Thyroid gland (tissue), 4 donors: ENCODE data around the gene PAFAH1B2.

Source experiments
- CTCF ChIP-seq, 6 experiments: fragments of 200-600 bp in 3 of 6; fragments of 450-650 bp in 3 of 6; sonication (generic) in 3 of 6; IDR thresholded peaks; one replicate each; pipeline ENCODE4 v1.5.1; 2016 to 2019; ENCODE audit warnings: antibody characterized with exemption in 6 of 6, mild to moderate bottlenecking in 2 of 6, inconsistent platforms in 1 of 6, moderate library complexity in 1 of 6
- POLR2A ChIP-seq, 2 donors: fragments of 450-650 bp; IDR thresholded peaks; one replicate each; pipeline ENCODE4 v1.6.1; 2017; ENCODE audit warnings: antibody characterized with exemption in 2 of 2, mild to moderate bottlenecking in 2 of 2, moderate library complexity in 1 of 2

DNA sequence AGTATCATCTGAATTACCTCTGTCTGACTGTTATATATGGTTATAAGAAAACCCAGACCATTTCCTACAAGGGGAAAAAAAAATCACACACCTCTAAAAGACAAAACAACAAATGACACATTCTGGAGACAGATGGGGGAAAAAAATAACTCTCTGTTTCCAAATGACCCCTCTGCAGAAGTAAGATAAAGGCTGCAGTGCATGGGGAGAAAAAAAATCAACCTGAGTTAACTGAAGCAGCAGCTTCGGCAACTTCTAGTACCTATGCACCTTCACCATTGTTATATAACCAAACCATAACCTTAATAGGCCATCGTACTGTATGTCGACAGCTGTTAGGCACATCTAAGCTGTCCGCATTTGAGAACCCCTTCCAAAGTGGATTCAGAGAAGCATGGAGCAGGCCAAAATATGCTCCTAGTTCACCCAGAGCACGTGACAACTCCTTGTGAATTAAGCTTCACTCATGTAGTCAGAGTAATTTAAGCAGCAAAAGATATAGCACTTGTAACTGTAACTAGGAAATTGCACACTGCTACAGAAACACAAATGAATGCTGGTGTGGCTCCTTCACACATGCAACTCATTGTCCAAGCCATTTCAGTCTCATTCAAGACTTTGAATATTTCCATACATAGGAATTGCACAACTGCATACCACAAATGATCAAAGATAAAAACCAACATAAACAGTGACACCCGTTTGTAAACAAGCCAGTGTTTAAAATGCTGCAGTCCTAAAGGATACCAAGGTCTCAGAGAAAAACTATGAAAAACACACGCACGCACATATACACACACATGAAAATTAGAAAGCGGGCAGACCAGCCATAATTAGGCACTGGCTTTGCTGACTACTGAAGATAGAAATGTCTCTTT lies 48.6 kb upstream of the PAFAH1B2 start:
- TF ChIP-seq CTCF (IDR thresholded peaks at IDR 0.05) (no peak), POLR2A (IDR thresholded peaks at IDR 0.05) (no peak)
